Progenitor cell of endocrine pancreas (in vitro differentiated cells): Measurements from ENCODE around the gene RUVBL1. TPM values are rescaled to one million over a fixed set of nuclear protein-coding genes. Genes with fewer than 3 reads are reported as not detected.
A peak's percentile ranks its signal among the peaks of the same experiment; 100 is the strongest.

Experiments used
- DNase-seq: peaks from one replicate; pipeline ENCODE4 v3.0.0; 2021; ENCODE audit warnings: low spot score; ENCODE audit not compliant: unreplicated experiment
- H3K27ac Mint-ChIP-seq: 2 replicates; pipeline ENCODE4 v1.8.0; 2021; ENCODE audit warnings: mild to moderate bottlenecking, moderate library complexity, mixed read lengths
- H3K27me3 Mint-ChIP-seq: 2 replicates; pipeline ENCODE4 v1.8.0; 2021; ENCODE audit warnings: mixed read lengths
- H3K36me3 Mint-ChIP-seq: 2 replicates; pipeline ENCODE4 v1.8.0; 2022; ENCODE audit warnings: mixed read lengths; ENCODE audit not compliant: insufficient read depth
- H3K4me1 Mint-ChIP-seq: 2 replicates; pipeline ENCODE4 v1.8.0; 2021; ENCODE audit warnings: low read depth, mixed read lengths
- H3K4me3 Mint-ChIP-seq: 2 replicates; pipeline ENCODE4 v1.8.0; 2021; ENCODE audit warnings: low read depth, mild to moderate bottlenecking, moderate library complexity, mixed read lengths
- H3K9me3 Mint-ChIP-seq: 2 replicates; pipeline ENCODE4 v1.8.0; 2021; ENCODE audit warnings: low read depth, mixed read lengths
- total RNA-seq: library from RNA; stranded (reverse); gene quantifications from 2 replicates; pipeline ENCODE4 v1.2.1, GENCODE V29; 2021
- TF ChIP-seq, protein P1 (sequence below): fragments of 200-600 bp; sonication (generic); IDR thresholded peaks from one replicate; pipeline ENCODE4 v1.5.0; 2021; ENCODE audit warnings: antibody characterized with exemption, mild to moderate bottlenecking; ENCODE audit not compliant: unreplicated experiment

RUVBL1 gene
- total RNA-seq, 1 donor from 2014 or later = 53.6 TPM

DNA sequence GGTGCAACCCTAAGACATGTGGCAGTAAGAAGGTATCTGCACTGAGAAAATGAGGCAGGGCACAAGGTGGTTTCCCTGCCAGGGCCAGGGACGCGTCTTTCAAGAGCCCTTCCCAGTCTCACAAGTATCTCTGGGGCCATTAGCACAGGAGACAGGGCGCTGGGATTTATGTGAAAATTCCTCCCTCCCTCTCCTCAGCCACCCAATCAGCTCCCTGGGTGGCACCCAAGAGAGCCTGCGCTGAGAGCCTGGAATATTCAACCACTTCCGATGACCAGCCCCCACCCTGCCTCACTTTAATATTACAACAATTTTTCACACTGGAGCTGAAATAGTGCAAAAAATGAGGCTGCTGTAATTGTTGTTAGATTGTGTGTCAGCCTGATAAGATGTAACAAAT, 45.3 kb downstream of the RUVBL1 start:
- TF ChIP-seq, protein P1, sequence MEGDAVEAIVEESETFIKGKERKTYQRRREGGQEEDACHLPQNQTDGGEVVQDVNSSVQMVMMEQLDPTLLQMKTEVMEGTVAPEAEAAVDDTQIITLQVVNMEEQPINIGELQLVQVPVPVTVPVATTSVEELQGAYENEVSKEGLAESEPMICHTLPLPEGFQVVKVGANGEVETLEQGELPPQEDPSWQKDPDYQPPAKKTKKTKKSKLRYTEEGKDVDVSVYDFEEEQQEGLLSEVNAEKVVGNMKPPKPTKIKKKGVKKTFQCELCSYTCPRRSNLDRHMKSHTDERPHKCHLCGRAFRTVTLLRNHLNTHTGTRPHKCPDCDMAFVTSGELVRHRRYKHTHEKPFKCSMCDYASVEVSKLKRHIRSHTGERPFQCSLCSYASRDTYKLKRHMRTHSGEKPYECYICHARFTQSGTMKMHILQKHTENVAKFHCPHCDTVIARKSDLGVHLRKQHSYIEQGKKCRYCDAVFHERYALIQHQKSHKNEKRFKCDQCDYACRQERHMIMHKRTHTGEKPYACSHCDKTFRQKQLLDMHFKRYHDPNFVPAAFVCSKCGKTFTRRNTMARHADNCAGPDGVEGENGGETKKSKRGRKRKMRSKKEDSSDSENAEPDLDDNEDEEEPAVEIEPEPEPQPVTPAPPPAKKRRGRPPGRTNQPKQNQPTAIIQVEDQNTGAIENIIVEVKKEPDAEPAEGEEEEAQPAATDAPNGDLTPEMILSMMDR = no peak
- no peak for DNase-seq
- H3K9me3 Mint-ChIP-seq = no peaks in the 10 kb centered on the region
- peaks cover 24% of the 10 kb centered on the region for H3K36me3 Mint-ChIP-seq
- peaks cover 14% of the 10 kb centered on the region for H3K4me1 Mint-ChIP-seq
- H3K27me3 Mint-ChIP-seq = peaks cover 20% of the 10 kb centered on the region
- no peak overlapping the region for H3K4me3 Mint-ChIP-seq
- H3K27ac Mint-ChIP-seq = no peak overlapping the region

DNA sequence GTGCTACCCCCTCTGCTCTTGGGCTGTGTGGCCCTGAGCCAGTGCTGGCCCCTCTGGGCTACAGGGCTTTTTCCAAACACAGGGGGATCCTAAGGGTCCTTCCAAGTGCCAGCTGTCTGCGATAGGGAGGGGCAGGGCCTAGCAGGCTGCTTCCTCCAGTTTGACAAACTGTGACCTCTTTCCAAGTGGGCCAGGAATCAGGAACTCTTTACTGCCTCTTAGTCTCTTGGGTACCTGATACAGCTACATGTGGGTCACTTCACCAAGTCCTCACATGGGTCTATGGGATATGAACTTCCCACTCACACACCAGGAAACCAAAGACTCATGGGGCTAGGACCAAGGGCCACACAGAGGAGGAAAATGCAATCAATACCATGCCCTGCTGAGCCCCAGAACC, 45.9 kb downstream of the RUVBL1 start:
- no peaks in the 10 kb centered on the region for H3K9me3 Mint-ChIP-seq
- H3K36me3 Mint-ChIP-seq = peaks cover 21% of the 10 kb centered on the region
- TF ChIP-seq, protein P1 = no peak
- H3K27ac Mint-ChIP-seq = no peak overlapping the region
- no peak for DNase-seq
- peak overlapping the region; percentile 19 for H3K4me3 Mint-ChIP-seq
- peaks cover 20% of the 10 kb centered on the region for H3K27me3 Mint-ChIP-seq
- peaks cover 10% of the 10 kb centered on the region for H3K4me1 Mint-ChIP-seq

DNA sequence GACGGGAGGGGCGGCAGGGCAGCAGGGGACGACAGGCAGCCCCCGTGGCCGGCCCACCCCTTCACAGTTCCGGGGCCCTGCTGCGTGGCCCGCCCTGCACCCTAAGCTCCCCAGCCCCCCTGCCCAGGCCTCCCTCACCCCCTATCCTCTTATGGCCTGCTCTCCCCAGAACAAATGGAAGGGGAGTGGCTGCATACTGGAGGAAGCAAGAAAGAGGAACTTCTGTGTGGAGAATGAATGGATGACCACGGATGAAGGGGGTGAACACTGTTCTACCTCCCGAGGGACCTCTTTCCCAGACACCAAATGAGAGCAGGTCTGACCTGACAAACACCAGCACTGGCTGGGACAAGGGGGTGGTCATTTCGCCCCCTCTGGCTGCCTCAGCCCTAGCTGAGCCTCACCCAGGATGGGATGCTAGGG, 46.4 kb downstream of the RUVBL1 start:
- no peak overlapping the region for H3K27ac Mint-ChIP-seq

DNA sequence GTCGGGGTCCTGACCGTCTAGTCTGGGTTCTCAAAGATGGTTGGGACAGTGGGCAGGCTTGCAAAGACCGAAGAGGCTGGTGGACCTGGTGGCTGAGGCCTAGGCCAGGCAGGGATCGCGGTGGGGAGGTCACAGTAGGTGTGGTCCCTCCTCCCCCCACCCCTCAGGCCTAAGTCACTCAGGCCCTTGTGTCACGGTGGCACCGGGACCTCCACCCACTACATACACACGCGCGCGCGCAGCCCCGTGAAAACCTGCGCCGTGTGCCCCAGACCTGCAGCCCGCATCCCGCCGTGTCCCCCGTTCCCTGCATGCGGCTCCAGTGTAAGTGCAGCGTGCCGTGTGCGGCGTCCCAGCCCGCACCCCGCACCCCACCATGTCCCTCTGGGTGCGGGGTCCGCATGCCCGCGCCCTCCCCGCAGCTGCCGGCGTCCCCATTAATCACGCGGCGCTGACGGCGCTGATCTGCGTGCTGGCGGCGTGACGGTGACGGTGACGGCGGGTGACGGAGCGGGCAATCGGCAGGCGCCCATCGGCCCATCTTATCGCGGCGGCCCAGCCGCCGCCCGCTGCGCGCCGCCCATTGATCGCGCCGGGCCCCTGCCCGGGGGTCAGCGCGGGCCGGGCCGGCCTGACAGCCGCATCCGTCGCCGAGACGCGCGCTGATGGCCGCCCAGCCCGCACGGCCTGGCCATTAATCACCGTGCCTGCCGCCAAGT, 47.0 kb downstream of the RUVBL1 start:
- Mint-ChIP-seq H3K36me3 (peaks cover 16% of the 10 kb centered on the region), H3K4me1 (peaks cover 5% of the 10 kb centered on the region), H3K27ac (no peak overlapping the region), H3K9me3 (no peaks in the 10 kb centered on the region), H3K27me3 (peaks cover 20% of the 10 kb centered on the region), H3K4me3 (peak overlapping the region; percentile 50)
- DNase-seq = peak; percentile 37
- TF ChIP-seq, protein P1 = no peak

More for the DNA sequence above, 46.4 kb downstream of the RUVBL1 start:
- H3K9me3 Mint-ChIP-seq = no peaks in the 10 kb centered on the region
- peaks cover 18% of the 10 kb centered on the region for H3K36me3 Mint-ChIP-seq
- H3K4me1 Mint-ChIP-seq = peaks cover 10% of the 10 kb centered on the region
- TF ChIP-seq, protein P1 = no peak
- peak overlapping the region; percentile 19 for H3K4me3 Mint-ChIP-seq
- no peak for DNase-seq
- peaks cover 20% of the 10 kb centered on the region for H3K27me3 Mint-ChIP-seq

DNA sequence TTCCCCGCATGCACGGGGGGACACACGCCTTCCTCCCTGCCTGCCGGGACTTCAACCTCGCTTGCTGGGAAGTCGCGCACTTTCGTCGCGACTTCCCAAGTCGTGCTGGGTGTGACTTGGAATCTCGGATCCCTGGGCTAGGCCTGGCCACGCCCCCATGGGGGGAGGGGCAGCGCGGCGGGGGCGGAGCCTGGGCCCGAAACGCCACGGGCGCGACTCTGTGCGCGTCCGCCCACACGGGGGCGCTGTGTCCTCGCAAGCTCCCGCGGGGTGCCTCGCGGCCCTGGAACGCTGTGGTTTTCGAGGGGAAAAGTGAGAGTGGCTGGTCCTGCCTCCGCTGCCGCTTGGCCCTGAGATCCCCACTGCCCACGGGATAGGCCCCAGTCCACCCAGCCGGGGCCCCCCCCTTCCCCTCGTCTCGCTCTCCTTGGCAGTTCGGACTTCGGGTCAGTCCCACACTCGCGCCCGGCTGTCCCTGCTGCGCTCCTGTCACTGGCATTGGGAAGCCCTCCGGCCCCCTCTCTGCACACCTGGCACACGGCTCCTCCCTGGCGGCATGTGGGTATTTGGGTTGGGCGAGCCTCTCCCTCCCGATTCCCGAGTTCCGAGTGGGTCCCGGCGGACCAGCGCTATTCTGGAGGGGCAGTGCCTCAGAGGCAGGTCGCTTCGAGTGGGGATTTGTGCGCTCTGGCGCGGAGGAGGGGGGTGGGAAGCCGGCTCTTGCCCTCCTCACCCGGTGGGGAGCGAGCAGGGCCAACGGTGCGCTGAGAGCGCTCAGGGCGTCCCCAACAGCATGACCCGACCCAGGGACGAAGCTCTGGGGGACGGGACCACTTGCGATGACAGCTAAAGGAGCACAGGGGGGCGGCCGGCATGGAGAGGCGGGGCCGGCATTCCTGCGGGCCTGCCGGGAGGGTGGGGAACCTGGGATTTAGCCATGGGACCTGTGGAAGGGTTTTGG, 47.8 kb downstream of the RUVBL1 start:
- Mint-ChIP-seq H3K27ac (no peak overlapping the region), H3K4me1 (peaks cover 5% of the 10 kb centered on the region), H3K9me3 (no peaks in the 10 kb centered on the region), H3K4me3 (peak overlapping the region; percentile 68), H3K27me3 (peaks cover 20% of the 10 kb centered on the region), H3K36me3 (peaks cover 14% of the 10 kb centered on the region)
- DNase-seq = peak; percentile 93
- TF ChIP-seq, protein P1 = peak; percentile 97
